ENCODE data around the gene KIAA1614.

KIAA1614 gene

GRCh38 chr1:180941518-180942275, 29.0 kb downstream of the KIAA1614 start:
- no peak for TF ChIP-seq CTCF (IDR thresholded peaks at IDR 0.05; ENCODE audit: control insufficient read depth, extremely low read depth, insufficient read depth)
- no peak for DNase-seq (ENCODE audit: low read depth)
- H3K4me3 ChIP-seq (ENCODE audit: low read depth, low read length) = no peak overlapping the region

- no peak overlapping the region for H3K4me3 ChIP-seq (ENCODE audit: low read depth, low read length)
- no peak for DNase-seq (ENCODE audit: low read depth)
- TF ChIP-seq CTCF (IDR thresholded peaks at IDR 0.05; ENCODE audit: control insufficient read depth, extremely low read depth, insufficient read depth) = no peak
Observed at GRCh38 chr1:180945151-180945550, 32.5 kb downstream of the KIAA1614 start.

GRCh38 chr1:180945551-180945950, 32.9 kb downstream of the KIAA1614 start:
- no peak overlapping the region for H3K4me3 ChIP-seq (ENCODE audit: low read depth, low read length)
- DNase-seq (ENCODE audit: low read depth) = no peak
- no peak for TF ChIP-seq CTCF (IDR thresholded peaks at IDR 0.05; ENCODE audit: control insufficient read depth, extremely low read depth, insufficient read depth)

- no peak overlapping the region for H3K4me3 ChIP-seq (ENCODE audit: low read depth, low read length)
- TF ChIP-seq CTCF (IDR thresholded peaks at IDR 0.05; ENCODE audit: control insufficient read depth, extremely low read depth, insufficient read depth) = no peak
- DNase-seq (ENCODE audit: low read depth) = no peak
Observed at GRCh38 chr1:180946056-180946455, 33.4 kb downstream of the KIAA1614 start.

GRCh38 chr1:180946541-180947498, 34.1 kb downstream of the KIAA1614 start:
- no peak for TF ChIP-seq CTCF (IDR thresholded peaks at IDR 0.05; ENCODE audit: control insufficient read depth, extremely low read depth, insufficient read depth)
- DNase-seq (ENCODE audit: low read depth) = no peak
- H3K4me3 ChIP-seq (ENCODE audit: low read depth, low read length) = no peak overlapping the region

- no peak for TF ChIP-seq CTCF (IDR thresholded peaks at IDR 0.05; ENCODE audit: control insufficient read depth, extremely low read depth, insufficient read depth)
- no peak for DNase-seq (ENCODE audit: low read depth)
- no peak overlapping the region for H3K4me3 ChIP-seq (ENCODE audit: low read depth, low read length)
Observed at GRCh38 chr1:180947499-180947885, 34.8 kb downstream of the KIAA1614 start.

All from LNCaP clone FGC (cell line).